Measurements from ENCODE around the gene KIAA0825. TPM values are rescaled to one million over a fixed set of nuclear protein-coding genes. Genes with fewer than 3 reads are reported as not detected.

KIAA0825 gene
- total and polyA plus RNA-seq, 2 of the 8 experiments (the other 6 are each of a cell fraction or from before 2014, with no cell fraction given): 0.60 to 1.0 TPM

GRCh38 chr5:94239266-94239665 lies 379.1 kb downstream of the KIAA0825 start:
- POLR2A ChIA-PET (ENCODE audit: partially characterized antibody): interaction anchor here (1.6 kb wide), 1 partner anchor 8 kb away, joined by 3 read pairs; no protein-coding TSS in a partner anchor
- H2BK5ac ChIP-seq (ENCODE audit: low read depth, low read length): no peak overlapping the region
- peaks cover 0 to 1% of the 10 kb centered on the region in 2 experiments for H4K20me1 ChIP-seq (replicated peaks in 1 of 2; ENCODE audit: control insufficient read depth in 1 of 2, insufficient read depth in 2 of 2, low read length in 2 of 2)
- peaks cover 0 to 18% (median 7%) of the 10 kb centered on the region in 4 experiments; a peak in 4 of 8 replicates for H3K36me3 ChIP-seq (ENCODE audit: control insufficient read depth in 2 of 4, insufficient read depth in 4 of 4, low read length in 3 of 4)
- no peak overlapping the region for H3K23ac ChIP-seq (ENCODE audit: insufficient read length)
- TF ChIP-seq USF2 (IDR thresholded peaks at IDR 0.05; ENCODE audit: low read length) (no peak), CHD1 (IDR thresholded peaks at IDR 0.05; ENCODE audit: low read depth, low read length) (no peak)
- no peak overlapping the region for H3K27ac ChIP-seq (ENCODE audit: low read depth, low read length)
- H2BK120ac ChIP-seq (replicated peaks; ENCODE audit: low read depth, low read length): no peak overlapping the region
- H4K91ac ChIP-seq (replicated peaks; ENCODE audit: insufficient read length, low read length): no peak overlapping the region
- H2BK15ac ChIP-seq (ENCODE audit: low read length): no peak overlapping the region
- no peak overlapping the region for H3K4ac ChIP-seq (replicated peaks; ENCODE audit: insufficient read length, low read depth, low read length)
- no peaks in the 10 kb centered on the region; the same call in 1 of the 2 replicates for H3K79me1 ChIP-seq (ENCODE audit: low read depth, low read length)
- H3K4me2 ChIP-seq (ENCODE audit: insufficient read depth in 1 of 2, low read depth in 2 of 2, low read length in 2 of 2): no peak overlapping the region
- DNase-seq (ENCODE audit: low read depth in 1 of 2, low spot score in 2 of 2) (no peak), FAIRE-seq (no peak)
- no peaks in the 10 kb centered on the region for H3K27me3 ChIP-seq (replicated peaks in 1 of 4; ENCODE audit: control insufficient read depth in 3 of 4, extremely low read depth in 1 of 4, insufficient read depth in 3 of 4, low read length in 3 of 4)
- H3K56ac ChIP-seq (replicated peaks; ENCODE audit: insufficient read length, low read depth, low read length): no peak overlapping the region
- no peak overlapping the region for H2BK20ac ChIP-seq (ENCODE audit: low read length)
- no peak overlapping the region for H3K9ac ChIP-seq (replicated peaks in 1 of 4; ENCODE audit: extremely low read depth in 1 of 4, low read depth in 3 of 4, low read length in 3 of 4)
- no peak overlapping the region for H4K8ac ChIP-seq (ENCODE audit: extremely low read depth, insufficient read depth, low read length)
- peaks cover 0 to 3% of the 10 kb centered on the region in 2 experiments; a peak in 1 of 4 replicates for H3K79me2 ChIP-seq (ENCODE audit: control insufficient read depth in 1 of 2, insufficient read depth in 2 of 2, low read length in 2 of 2)
- H3K23me2 ChIP-seq (ENCODE audit: low read depth, low read length): no peaks in the 10 kb centered on the region; the same call in 1 of the 2 replicates
- H3K18ac ChIP-seq (ENCODE audit: extremely low read depth, low read length): no peak overlapping the region
- no peak overlapping the region for H2AK5ac ChIP-seq (ENCODE audit: low read depth, low read length)
- H2AFZ ChIP-seq (ENCODE audit: low read length): no peak overlapping the region
- WGBS, 2 experiments (ENCODE audit: extremely low coverage in 1 of 2, insufficient coverage in 1 of 2, insufficient read length in 1 of 2, insufficient replicate concordance in 2 of 2, low coverage in 1 of 2, low lambda C conversion rate in 2 of 2, missing lambda C conversion rate in 1 of 2): 90% methylated on average over 2 of the region's 2 CpGs; no CpG with 5 or more reads in 1 of the 2 experiments
- no peak overlapping the region for H4K5ac ChIP-seq (ENCODE audit: insufficient read length, low read depth, low read length)
- H3K9me3 ChIP-seq (ENCODE audit: insufficient read depth in 2 of 2, low read depth in 1 of 2, low read length in 1 of 2): peaks cover 5 to 10% of the 10 kb centered on the region in 2 experiments; a peak in 2 of 4 replicates
- no peak overlapping the region for H3K14ac ChIP-seq (ENCODE audit: insufficient read length)
- CTCF ChIA-PET (ENCODE audit: partially characterized antibody): no interaction called here
- no peak overlapping the region for H2BK12ac ChIP-seq (ENCODE audit: low read depth, low read length)
- H3K4me1 ChIP-seq (replicated peaks in 1 of 4; ENCODE audit: control insufficient read depth in 3 of 4, insufficient read depth in 4 of 4, low read length in 3 of 4): peaks cover 0 to 5% (median 0%) of the 10 kb centered on the region in 4 experiments; a peak in 1 of 7 replicates
- H3K4me3 ChIP-seq (ENCODE audit: extremely low read depth in 1 of 4, insufficient read depth in 2 of 4, low read depth in 3 of 4, low read length in 4 of 4): no peak overlapping the region
